ENCODE data around the gene SDC3. TPM values are rescaled to one million over a fixed set of nuclear protein-coding genes. Genes with fewer than 3 reads are reported as not detected.
A peak's percentile ranks its signal among the peaks of the same experiment; 100 is the strongest.

Gene SDC3
- total RNA-seq, 1 donor from 2014 or later: 51.3 TPM

GRCh38 chr1:30907481-30908315, 860 bp downstream of the SDC3 start:
- peaks cover 27% of the 10 kb centered on the region for H3K4me1 Mint-ChIP-seq (ENCODE audit: unreplicated experiment)
- peak overlapping the region; percentile 95 for H3K4me3 Mint-ChIP-seq (ENCODE audit: unreplicated experiment)
- H3K27ac Mint-ChIP-seq (ENCODE audit: unreplicated experiment): peak overlapping the region; percentile 91
- TF ChIP-seq CTCF (IDR thresholded peaks at IDR 0.05; ENCODE audit: unreplicated experiment): no peak
- peaks cover 17% of the 10 kb centered on the region for H3K27me3 Mint-ChIP-seq (ENCODE audit: unreplicated experiment)
- no peak for DNase-seq (ENCODE audit: low spot score)
- H3K36me3 Mint-ChIP-seq (ENCODE audit: low read depth, unreplicated experiment): peaks cover 10% of the 10 kb centered on the region
- H3K9me3 Mint-ChIP-seq (ENCODE audit: unreplicated experiment): no peaks in the 10 kb centered on the region

- no peak for DNase-seq (ENCODE audit: low spot score)
- Mint-ChIP-seq H3K4me3 (ENCODE audit: unreplicated experiment) (peak overlapping the region; percentile 95), H3K36me3 (ENCODE audit: low read depth, unreplicated experiment) (peaks cover 10% of the 10 kb centered on the region), H3K4me1 (ENCODE audit: unreplicated experiment) (peaks cover 28% of the 10 kb centered on the region), H3K27me3 (ENCODE audit: unreplicated experiment) (peaks cover 17% of the 10 kb centered on the region), H3K9me3 (ENCODE audit: unreplicated experiment) (no peaks in the 10 kb centered on the region), H3K27ac (ENCODE audit: unreplicated experiment) (no peak overlapping the region)
- no peak for TF ChIP-seq CTCF (IDR thresholded peaks at IDR 0.05; ENCODE audit: unreplicated experiment)
These were observed 1.7 kb downstream of the SDC3 start for GRCh38 chr1:30906631-30907441.

GRCh38 chr1:30905916-30906620, 2.5 kb downstream of the SDC3 start:
- Mint-ChIP-seq H3K27ac (ENCODE audit: unreplicated experiment) (no peak overlapping the region), H3K4me1 (ENCODE audit: unreplicated experiment) (peaks cover 29% of the 10 kb centered on the region), H3K36me3 (ENCODE audit: low read depth, unreplicated experiment) (peaks cover 10% of the 10 kb centered on the region), H3K4me3 (ENCODE audit: unreplicated experiment) (peak overlapping the region; percentile 37), H3K9me3 (ENCODE audit: unreplicated experiment) (no peaks in the 10 kb centered on the region), H3K27me3 (ENCODE audit: unreplicated experiment) (peaks cover 17% of the 10 kb centered on the region)
- no peak for TF ChIP-seq CTCF (IDR thresholded peaks at IDR 0.05; ENCODE audit: unreplicated experiment)
- no peak for DNase-seq (ENCODE audit: low spot score)

- no peak overlapping the region for H3K4me3 Mint-ChIP-seq (ENCODE audit: unreplicated experiment)
- H3K4me1 Mint-ChIP-seq (ENCODE audit: unreplicated experiment): peaks cover 27% of the 10 kb centered on the region
These were observed 3.2 kb downstream of the SDC3 start for GRCh38 chr1:30905403-30905802.

More at GRCh38 chr1:30905403-30905802, 3.2 kb downstream of the SDC3 start:
- Mint-ChIP-seq H3K27me3 (ENCODE audit: unreplicated experiment) (peaks cover 15% of the 10 kb centered on the region), H3K36me3 (ENCODE audit: low read depth, unreplicated experiment) (peaks cover 10% of the 10 kb centered on the region), H3K9me3 (ENCODE audit: unreplicated experiment) (no peaks in the 10 kb centered on the region), H3K27ac (ENCODE audit: unreplicated experiment) (no peak overlapping the region)
- no peak for DNase-seq (ENCODE audit: low spot score)
- TF ChIP-seq CTCF (IDR thresholded peaks at IDR 0.05; ENCODE audit: unreplicated experiment): no peak
